Measurements from ENCODE around the gene ATXN7.

DNA sequence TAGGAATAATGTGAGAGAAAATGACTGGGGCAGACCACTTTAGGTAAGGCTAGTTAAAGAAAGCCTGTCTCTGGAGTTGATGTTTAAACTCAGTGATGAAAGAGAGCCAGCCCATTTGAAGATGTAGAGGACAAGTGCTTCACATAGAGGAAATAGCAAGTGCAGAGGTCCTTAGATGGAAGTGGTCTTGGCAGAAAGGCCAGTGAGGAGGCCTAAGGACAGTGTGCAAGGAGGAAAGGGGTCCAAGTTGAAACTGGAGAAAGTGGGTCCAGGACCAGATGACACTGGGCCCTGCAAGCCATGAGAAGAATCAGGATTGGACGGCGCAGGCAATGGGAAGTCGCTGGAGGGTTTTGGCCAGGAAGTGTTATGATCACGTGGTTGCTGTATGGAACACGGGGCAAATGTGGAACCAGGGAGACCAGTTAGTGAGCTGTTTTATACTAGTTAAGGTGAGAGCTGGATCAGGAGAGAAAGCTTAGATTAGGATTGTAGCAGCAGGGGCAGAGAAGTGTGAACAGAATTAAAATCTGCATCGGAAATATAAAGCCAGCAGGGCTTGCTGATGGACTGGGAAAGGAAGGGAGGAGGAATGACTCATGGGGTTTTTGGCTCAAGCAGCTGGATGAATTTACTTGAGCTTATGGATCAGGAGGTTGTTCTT lies 96.5 kb downstream of the ATXN7 start:
- TF ChIP-seq, protein P1, sequence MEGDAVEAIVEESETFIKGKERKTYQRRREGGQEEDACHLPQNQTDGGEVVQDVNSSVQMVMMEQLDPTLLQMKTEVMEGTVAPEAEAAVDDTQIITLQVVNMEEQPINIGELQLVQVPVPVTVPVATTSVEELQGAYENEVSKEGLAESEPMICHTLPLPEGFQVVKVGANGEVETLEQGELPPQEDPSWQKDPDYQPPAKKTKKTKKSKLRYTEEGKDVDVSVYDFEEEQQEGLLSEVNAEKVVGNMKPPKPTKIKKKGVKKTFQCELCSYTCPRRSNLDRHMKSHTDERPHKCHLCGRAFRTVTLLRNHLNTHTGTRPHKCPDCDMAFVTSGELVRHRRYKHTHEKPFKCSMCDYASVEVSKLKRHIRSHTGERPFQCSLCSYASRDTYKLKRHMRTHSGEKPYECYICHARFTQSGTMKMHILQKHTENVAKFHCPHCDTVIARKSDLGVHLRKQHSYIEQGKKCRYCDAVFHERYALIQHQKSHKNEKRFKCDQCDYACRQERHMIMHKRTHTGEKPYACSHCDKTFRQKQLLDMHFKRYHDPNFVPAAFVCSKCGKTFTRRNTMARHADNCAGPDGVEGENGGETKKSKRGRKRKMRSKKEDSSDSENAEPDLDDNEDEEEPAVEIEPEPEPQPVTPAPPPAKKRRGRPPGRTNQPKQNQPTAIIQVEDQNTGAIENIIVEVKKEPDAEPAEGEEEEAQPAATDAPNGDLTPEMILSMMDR (IDR thresholded peaks at IDR 0.05; ENCODE audit: poor library complexity) = no peak
- no peak for TF ChIP-seq EZH2 (IDR thresholded peaks at IDR 0.05; ENCODE audit: borderline replicate concordance)
- no peak for TF ChIP-seq EZH2phosphoT487 (IDR thresholded peaks at IDR 0.05; ENCODE audit: low read depth, severe bottlenecking, unreplicated experiment)

All from hepatocyte (in vitro differentiated cells).